Islet of Langerhans (tissue), 1 donor: ENCODE measurements around the gene MVK.

Experiments used
- FAIRE-seq: peaks from one replicate; lab custom pipeline; 2011; peaks lifted over from hg19 to GRCh38; lab: Jason Lieb, UNC

MVK gene

GRCh38 chr12:109635717-109636116 is 62.1 kb downstream of the MVK start:
- no peak for FAIRE-seq

- FAIRE-seq, result no peak
Observed at GRCh38 chr12:109637348-109637747, 63.8 kb downstream of the MVK start.

GRCh38 chr12:109637996-109638395 is 64.4 kb downstream of the MVK start:
- no peak for FAIRE-seq

GRCh38 chr12:109638735-109639134 is 65.1 kb downstream of the MVK start:
- FAIRE-seq, result no peak

- no peak for FAIRE-seq
Observed at GRCh38 chr12:109639151-109639872, 65.7 kb downstream of the MVK start.

- FAIRE-seq, result no peak
Observed at GRCh38 chr12:109640961-109641360, 67.4 kb downstream of the MVK start.

- FAIRE-seq, result no peak
Observed at GRCh38 chr12:109641422-109641821, 67.8 kb downstream of the MVK start.

GRCh38 chr12:109642506-109643132 is 69.0 kb downstream of the MVK start:
- no peak for FAIRE-seq

GRCh38 chr12:109645194-109645593 is 71.6 kb downstream of the MVK start:
- no peak for FAIRE-seq

GRCh38 chr12:109645708-109646107 is 72.1 kb downstream of the MVK start:
- no peak for FAIRE-seq
